ENCODE results near the gene REEP1.

GRCh38 chr2:86313341-86313740, 24.1 kb downstream of the REEP1 start:
- TF ChIP-seq CTCF (conservative IDR thresholded peaks at IDR 0.05; ENCODE audit: low read depth, low read length) (no peak), EZH2 (IDR thresholded peaks at IDR 0.05; ENCODE audit: borderline replicate concordance, low read depth, low read length, poor library complexity, severe bottlenecking) (no peak)
